Epithelial cell of proximal tubule (primary cell): ENCODE measurements around the gene HYAL3. TPM values are rescaled to one million over a fixed set of nuclear protein-coding genes. Genes with fewer than 3 reads are reported as not detected.
"Not testable (repeated sequence)": the region's sequence is repeated elsewhere in the genome, so short reads cannot be mapped to it uniquely, and the experiment has no call there.

ENCODE experiments used
- DNase-seq: peaks from one replicate; pipeline ENCODE4 v3.0.0-alpha.2; 2011; ENCODE audit warnings: low read depth
- H3K4me3 ChIP-seq: 2 replicates; pipeline ENCODE4 v1.5.1; 2011; ENCODE audit warnings: low read depth, mild to moderate bottlenecking, low read length
- CTCF ChIP-seq: conservative IDR thresholded peaks from 2 replicates; pipeline ENCODE4 v1.5.1; 2012; ENCODE audit warnings: low read depth, mild to moderate bottlenecking, low read length
- total RNA-seq: library from RNA; depleted of rRNA; stranded (reverse); fragments of >200 nt; gene quantifications from 2 replicates; pipeline ENCODE4 v1.2.3, GENCODE V29; 2015

Gene HYAL3
- total RNA-seq, 1 donor from 2014 or later: 7.8 TPM

- no peak for DNase-seq
- no peak overlapping the region for H3K4me3 ChIP-seq
- TF ChIP-seq CTCF: no peak
Observed at GRCh38 chr3:50263478-50264382, 35.5 kb downstream of the HYAL3 start.

GRCh38 chr3:50262778-50263177 is 36.4 kb downstream of the HYAL3 start:
- no peak for DNase-seq
- TF ChIP-seq CTCF: no peak
- no peak overlapping the region for H3K4me3 ChIP-seq

- DNase-seq, H3K4me3 ChIP-seq: not testable (repeated sequence)
Observed at GRCh38 chr3:50262200-50262599, 37.0 kb downstream of the HYAL3 start.

GRCh38 chr3:50261505-50261904 is 37.7 kb downstream of the HYAL3 start:
- TF ChIP-seq CTCF: no peak
- no peak overlapping the region for H3K4me3 ChIP-seq
- no peak for DNase-seq

GRCh38 chr3:50260942-50261441 is 38.2 kb downstream of the HYAL3 start:
- peak overlapping the region; percentile 61 for H3K4me3 ChIP-seq
- no peak for DNase-seq
- TF ChIP-seq CTCF: no peak

GRCh38 chr3:50260027-50260941 is 38.9 kb downstream of the HYAL3 start:
- DNase-seq: no peak
- H3K4me3 ChIP-seq: peak overlapping the region; percentile 61
- peak; percentile 82 for TF ChIP-seq CTCF

GRCh38 chr3:50259432-50260026 is 39.7 kb downstream of the HYAL3 start:
- no peak for TF ChIP-seq CTCF
- no peak overlapping the region for H3K4me3 ChIP-seq
- no peak for DNase-seq
